K562 (cell line): ENCODE measurements around the gene CLK4. TPM values are rescaled to one million over a fixed set of nuclear protein-coding genes. Genes with fewer than 3 reads are reported as not detected.

Experiments used
- ATAC-seq: fragments of 200-7000 bp; cut with Tn5 transposase; 3 replicates; pipeline ENCODE4 v1.9.1; 2020; ENCODE audit warnings: moderate library complexity
- BruUV-seq: library from RNA; stranded (reverse); fragments of 400-500 nt; replicated peaks from 2 replicates; lab custom pipeline; 2021; lab: Mats Ljungman, UMichigan
- CTCF ChIA-PET: fragments of 300-600 bp; formaldehyde crosslinking; extraction: SDS; loops from one replicate; lab custom pipeline; 2021; ENCODE audit warnings: low intra/inter-chr PET ratio; lab: Yijun Ruan, JAX
- POLR2A ChIA-PET: fragments of 300-600, 350-650 bp; sonication (Branson Sonifier 250); formaldehyde crosslinking; extraction: SDS; loops from one replicate; lab custom pipeline; 2021; ENCODE audit warnings: antibody characterized with exemption, inconsistent platforms; lab: Yijun Ruan, JAX
- DNase-seq, 4 experiments: peaks; one replicate each; pipeline versions ENCODE4 v3.0.0 to v3.0.0-alpha.2; 2011 to 2018; ENCODE audit warnings: low spot score in 3 of 4, mixed read lengths in 3 of 4; ENCODE audit errors: extremely low read depth in 1 of 4
- FAIRE-seq: peaks from 2 replicates; lab custom pipeline; 2011; peaks lifted over from hg19 to GRCh38; lab: Jason Lieb, UNC
- H2AFZ ChIP-seq: 2 replicates; pipeline ENCODE4 v1.6.0; 2011; ENCODE audit warnings: low read depth, low read length, control low read depth, inconsistent platforms
- H3K27ac ChIP-seq: fragments of 200-600 bp; 3 replicates; pipeline ENCODE4 v1.8.0; 2011; ENCODE audit warnings: low read depth, mild to moderate bottlenecking, control low read depth, inconsistent platforms, low read length, moderate library complexity, mixed read lengths; ENCODE audit errors: extremely low read depth
- H3K27me3 ChIP-seq, 2 experiments: fragments of 300-600 bp in 1 of 2; 2 replicates in 1 of 2; 3 replicates in 1 of 2; pipeline versions ENCODE4 v1.6.0 to v1.8.0; 2011; ENCODE audit warnings: inconsistent platforms in 2 of 2, low read length in 2 of 2, mild to moderate bottlenecking in 1 of 2, mixed read lengths in 1 of 2, moderate library complexity in 1 of 2; ENCODE audit not compliant: control insufficient read depth in 2 of 2, insufficient read depth in 2 of 2
- H3K36me3 ChIP-seq: fragments of 300-600 bp; 3 replicates; pipeline ENCODE4 v1.8.0; 2011; ENCODE audit warnings: mild to moderate bottlenecking, low read length, inconsistent platforms; ENCODE audit not compliant: control insufficient read depth, insufficient read depth
- H3K4me1 ChIP-seq, 2 experiments: fragments of 200-600 bp in 1 of 2; replicated peaks in 1 of 2; 2 replicates in 1 of 2; 3 replicates in 1 of 2; pipeline versions ENCODE4 v1.5.1 to v1.8.0; 2011; ENCODE audit warnings: inconsistent platforms in 2 of 2, low read length in 2 of 2, mild to moderate bottlenecking in 1 of 2, mixed read lengths in 1 of 2, moderate library complexity in 1 of 2; ENCODE audit not compliant: control insufficient read depth in 2 of 2, insufficient read depth in 2 of 2
- H3K4me2 ChIP-seq: 2 replicates; pipeline ENCODE4 v1.6.1; 2011; ENCODE audit warnings: low read length, control low read depth, inconsistent platforms, mixed read lengths; ENCODE audit not compliant: insufficient read depth
- H3K4me3 ChIP-seq: fragments of 200-600 bp; sonication (generic), shearing (Covaris generic); 2 replicates; pipeline ENCODE4 v1.5.1; 2016; ENCODE audit warnings: control low read depth, inconsistent platforms
- H3K79me2 ChIP-seq: fragments of 200-600 bp; 3 replicates; pipeline ENCODE4 v1.8.0; 2011; ENCODE audit warnings: low read length, inconsistent platforms; ENCODE audit not compliant: control insufficient read depth, insufficient read depth
- H3K9ac ChIP-seq, 2 experiments: 2 replicates each; pipeline versions ENCODE4 v1.6.0 to v1.6.1; 2011; ENCODE audit warnings: low read depth in 2 of 2, low read length in 2 of 2, control low read depth in 1 of 2, inconsistent platforms in 1 of 2, mild to moderate bottlenecking in 1 of 2, mixed read lengths in 1 of 2; ENCODE audit not compliant: insufficient read depth in 1 of 2
- H3K9me1 ChIP-seq: one replicate; pipeline ENCODE4 v1.6.0; 2011; ENCODE audit warnings: inconsistent platforms, mild to moderate bottlenecking, low read length, moderate library complexity; ENCODE audit not compliant: control insufficient read depth, insufficient read depth
- H3K9me3 ChIP-seq: replicated peaks from 2 replicates; pipeline ENCODE4 v1.5.1; 2011; ENCODE audit warnings: low read depth, low read length, inconsistent platforms; ENCODE audit not compliant: control insufficient read depth, insufficient read depth
- H4K20me1 ChIP-seq: replicated peaks from 2 replicates; pipeline ENCODE4 v1.6.1; 2011; ENCODE audit warnings: low read length, inconsistent platforms, mixed read lengths; ENCODE audit not compliant: control insufficient read depth, insufficient read depth
- BHLHE40 ChIP-seq: IDR thresholded peaks from 2 replicates; pipeline ENCODE4 v1.6.1; 2011; ENCODE audit warnings: low read length, improper control_type of control experiment
- ELK1 ChIP-seq: sonication (generic); formaldehyde crosslinking; IDR thresholded peaks from 2 replicates; pipeline ENCODE4 v1.8.1; 2022; ENCODE audit warnings: missing genetic modification reagents
- KDM4B ChIP-seq, 2 experiments: fragments of 450-650 bp in 1 of 2; sonication (generic) in 1 of 2; IDR thresholded peaks; 2 replicates each; pipeline ENCODE4 v1.6.1; 2016 to 2017; ENCODE audit warnings: borderline replicate concordance in 2 of 2, antibody characterized with exemption in 1 of 2, low read depth in 1 of 2, mild to moderate bottlenecking in 1 of 2
- MYBL2 ChIP-seq, 2 experiments: fragments of 450-650 bp in 1 of 2; sonication (generic) in 1 of 2; formaldehyde crosslinking in 1 of 2; IDR thresholded peaks; 2 replicates each; pipeline versions ENCODE4 v1.6.1 to v1.8.1; 2017 to 2022; ENCODE audit warnings: borderline replicate concordance in 1 of 2, inconsistent platforms in 1 of 2, low read depth in 1 of 2, mild to moderate bottlenecking in 1 of 2, missing genetic modification reagents in 1 of 2, moderate library complexity in 1 of 2
- NR1H2 ChIP-seq: sonication (generic); formaldehyde crosslinking; IDR thresholded peaks from 2 replicates; pipeline ENCODE4 v1.4.0; 2020; ENCODE audit warnings: mild to moderate bottlenecking, missing genetic modification reagents
- RFX1 ChIP-seq: fragments of 450-650 bp; IDR thresholded peaks from 2 replicates; pipeline ENCODE4 v1.6.1; 2016; ENCODE audit warnings: mild to moderate bottlenecking, moderate library complexity
- SAP30 ChIP-seq: fragments of 200-600 bp; sonication (generic); IDR thresholded peaks from 2 replicates; pipeline ENCODE4 v1.6.1; 2012; ENCODE audit warnings: borderline replicate concordance, low read depth, mild to moderate bottlenecking, moderate library complexity, low read length, control low read depth, inconsistent platforms; ENCODE audit not compliant: insufficient read depth, poor library complexity, severe bottlenecking
- SPI1 ChIP-seq: IDR thresholded peaks from 2 replicates; pipeline ENCODE4 v1.6.1; 2011; ENCODE audit warnings: low read depth, low read length, control low read depth, borderline replicate concordance
- ZNF184 ChIP-seq: sonication (generic); formaldehyde crosslinking; IDR thresholded peaks from 2 replicates; pipeline ENCODE4 v1.5.0; 2020; ENCODE audit warnings: missing genetic modification reagents
- WGBS: fragments of 100-300 bp; shearing (Covaris generic); methylation state at CpG from one replicate; pipeline ENCODE4 v1.1.6; 2016; ENCODE audit warnings: low coverage, mixed read lengths; ENCODE audit not compliant: insufficient coverage; ENCODE audit errors: missing lambda C conversion rate; 5-methylcytosine and 5-hydroxymethylcytosine counted together
- in situ Hi-C: fragments of 300-500 bp; cut with MboI; formaldehyde crosslinking; loops from 4 replicates; pipeline ENCODE4 v1.15.0; 2018; ENCODE audit warnings: inconsistent platforms, mixed read lengths
- intact Hi-C: fragments of 100-400 bp; cut with micrococcal nuclease; formaldehyde crosslinking; loops from 2 replicates; pipeline ENCODE4 v1.14.2; 2022
- polyA plus RNA-seq, 8 experiments: library from polyadenylated mRNA; depleted of rRNA in 4 of 8; stranded (reverse) in 5 of 8; unstranded in 3 of 8; fragments of >200 nt; fragmentation: Nextera tagmentation in 2 of 8; fragmentation: Illumina TruSeq in 1 of 8; extraction: Ambion mirVana in 2 of 8; extraction: Trizol in 1 of 8; gene quantifications; 2 replicates each; pipeline versions ENCODE4 v1.2.1 to v1.2.3, GENCODE V29; 2011 to 2014; ENCODE audit warnings: inconsistent platforms in 1 of 8, missing spikeins in 1 of 8
- total RNA-seq, 7 experiments: library from RNA; depleted of rRNA in 6 of 7; stranded (reverse); fragments of >200 nt in 6 of 7; fragmentation: Illumina TruSeq in 2 of 7; extraction: Trizol in 2 of 7; gene quantifications; 2 replicates each; pipeline versions ENCODE4 v1.2.1 to v1.2.3, GENCODE V29; 2011 to 2021; ENCODE audit warnings: low replicate concordance in 1 of 7
- TF ChIP-seq, protein P1 (sequence below): sonication (generic); formaldehyde crosslinking; IDR thresholded peaks from 2 replicates; pipeline ENCODE4 v1.8.1; 2023; ENCODE audit warnings: mild to moderate bottlenecking, missing genetic modification reagents, moderate library complexity
- TF ChIP-seq, protein P2 (sequence below): fragments of 450-650 bp; IDR thresholded peaks from 2 replicates; pipeline ENCODE4 v1.6.1; 2016; ENCODE audit warnings: low read depth, mild to moderate bottlenecking, moderate library complexity

CLK4 gene
- total and polyA plus RNA-seq, 9 of the 15 experiments (the other 6 are each of a cell fraction or from before 2014, with no cell fraction given): 10.5 to 23.1 (median 13.9) TPM

DNA sequence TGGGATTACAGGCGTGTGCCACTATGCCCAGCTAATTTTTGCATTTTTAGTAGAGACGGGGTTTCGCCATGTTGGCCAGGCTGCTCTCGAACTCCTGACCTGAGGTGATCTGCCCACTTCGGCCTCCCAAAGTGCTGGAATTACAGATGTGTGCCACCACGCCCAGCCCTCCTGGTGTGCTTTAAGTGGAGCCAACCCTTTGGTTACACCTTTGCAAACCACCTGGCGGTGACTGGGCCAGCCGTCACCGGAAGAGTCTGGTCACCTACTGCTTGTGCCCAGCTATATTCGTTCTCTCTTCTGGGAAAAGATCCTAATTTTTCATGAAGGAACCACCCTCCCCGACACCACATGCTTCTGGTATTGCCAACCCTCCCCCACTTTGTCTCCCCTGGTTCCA, 72.5 kb downstream of the CLK4 start:
- no TSS peak for BruUV-seq
- H3K4me1 ChIP-seq: peaks cover 15 to 23% of the 10 kb centered on the region in 2 experiments; a peak in 4 of 5 replicates
- H3K27ac ChIP-seq: no peak overlapping the region
- POLR2A ChIA-PET: interaction anchor here (1.4 kb wide), 1 partner anchor 342 kb away, joined by 3 read pairs; no protein-coding TSS in a partner anchor
- DNase-seq (no peak), ATAC-seq (no peak), FAIRE-seq (no peak)
- in situ Hi-C loops (no loop called here), intact Hi-C loops (loop anchor here (5.0 kb wide), 2 partner anchors 272 to 317 kb away; no protein-coding TSS in a partner anchor)
- no peaks in the 10 kb centered on the region for H3K9me1 ChIP-seq
- peak overlapping the region; percentile 85; the same call in 1 of the 2 replicates for H2AFZ ChIP-seq
- H3K79me2 ChIP-seq: no peaks in the 10 kb centered on the region
- H3K4me2 ChIP-seq: no peak overlapping the region
- no peak overlapping the region for H3K4me3 ChIP-seq
- TF ChIP-seq SPI1 (no peak), ELK1 (CRISPR knock-in tag) (no peak), RFX1 (no peak), NR1H2 (CRISPR knock-in tag) (no peak), SAP30 (no peak), ZNF184 (CRISPR knock-in tag) (no peak), MYBL2 (IDR thresholded peaks at IDR 0.05; ENCODE audit: low read depth) (no peak), MYBL2 (CRISPR knock-in tag; IDR thresholded peaks at IDR 0.05; ENCODE audit: borderline replicate concordance) (no peak), BHLHE40 (no peak), KDM4B (IDR thresholded peaks at IDR 0.05; ENCODE audit: borderline replicate concordance in 2 of 2, low read depth in 1 of 2) (no peak)
- TF ChIP-seq, protein P1, sequence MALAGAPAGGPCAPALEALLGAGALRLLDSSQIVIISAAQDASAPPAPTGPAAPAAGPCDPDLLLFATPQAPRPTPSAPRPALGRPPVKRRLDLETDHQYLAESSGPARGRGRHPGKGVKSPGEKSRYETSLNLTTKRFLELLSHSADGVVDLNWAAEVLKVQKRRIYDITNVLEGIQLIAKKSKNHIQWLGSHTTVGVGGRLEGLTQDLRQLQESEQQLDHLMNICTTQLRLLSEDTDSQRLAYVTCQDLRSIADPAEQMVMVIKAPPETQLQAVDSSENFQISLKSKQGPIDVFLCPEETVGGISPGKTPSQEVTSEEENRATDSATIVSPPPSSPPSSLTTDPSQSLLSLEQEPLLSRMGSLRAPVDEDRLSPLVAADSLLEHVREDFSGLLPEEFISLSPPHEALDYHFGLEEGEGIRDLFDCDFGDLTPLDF (CRISPR knock-in tag): no peak
- TF ChIP-seq, protein P2, sequence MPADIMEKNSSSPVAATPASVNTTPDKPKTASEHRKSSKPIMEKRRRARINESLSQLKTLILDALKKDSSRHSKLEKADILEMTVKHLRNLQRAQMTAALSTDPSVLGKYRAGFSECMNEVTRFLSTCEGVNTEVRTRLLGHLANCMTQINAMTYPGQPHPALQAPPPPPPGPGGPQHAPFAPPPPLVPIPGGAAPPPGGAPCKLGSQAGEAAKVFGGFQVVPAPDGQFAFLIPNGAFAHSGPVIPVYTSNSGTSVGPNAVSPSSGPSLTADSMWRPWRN: no peak
- TF ChIP-seq, all 486 proteins: peak for 0
- 77% methylated on average over 7 of the region's 11 CpGs for WGBS
- Histone ChIP-seq H3K27me3 (peaks cover 2 to 27% of the 10 kb centered on the region in 2 experiments; a peak in 4 of 5 replicates), H3K9ac (no peak overlapping the region), H3K36me3 (no peaks in the 10 kb centered on the region), H3K9me3 (no peaks in the 10 kb centered on the region), H4K20me1 (no peaks in the 10 kb centered on the region)
- CTCF ChIA-PET: no interaction called here
